SKM-1 (cell line): ENCODE results near the gene SLC6A4.
"Not testable (repeated sequence)": the region's sequence is repeated elsewhere in the genome, so short reads cannot be mapped to it uniquely, and the experiment has no call there.

Source experiments
- DNase-seq: peaks from one replicate; lab custom pipeline; 2025; ENCODE audit not compliant: unreplicated experiment; lab: John Stamatoyannopoulos, UW

Gene SLC6A4

GRCh38 chr17:30220414-30220813 lies 15.1 kb downstream of the SLC6A4 start:
- DNase-seq, result no peak

GRCh38 chr17:30219833-30220232 lies 15.7 kb downstream of the SLC6A4 start:
- no peak for DNase-seq

GRCh38 chr17:30219315-30219714 lies 16.2 kb downstream of the SLC6A4 start:
- no peak for DNase-seq

- no peak for DNase-seq
These were observed 16.7 kb downstream of the SLC6A4 start for GRCh38 chr17:30218799-30219198.

- no peak for DNase-seq
These were observed 17.7 kb downstream of the SLC6A4 start for GRCh38 chr17:30217746-30218245.

GRCh38 chr17:30217054-30217453 lies 18.4 kb downstream of the SLC6A4 start:
- DNase-seq, result no peak

- no peak for DNase-seq
These were observed 22.7 kb downstream of the SLC6A4 start for GRCh38 chr17:30212750-30213149.

GRCh38 chr17:30211371-30211770 lies 24.1 kb downstream of the SLC6A4 start:
- no peak for DNase-seq

GRCh38 chr17:30210901-30211300 lies 24.6 kb downstream of the SLC6A4 start:
- no peak for DNase-seq

GRCh38 chr17:30210366-30210765 lies 25.1 kb downstream of the SLC6A4 start:
- no peak for DNase-seq

- DNase-seq, result no peak
These were observed 25.6 kb downstream of the SLC6A4 start for GRCh38 chr17:30209930-30210329.

GRCh38 chr17:30208214-30208613 lies 27.3 kb downstream of the SLC6A4 start:
- DNase-seq, result no peak

- DNase-seq, result no peak
These were observed 27.8 kb downstream of the SLC6A4 start for GRCh38 chr17:30207655-30208054.

- DNase-seq, result no peak
These were observed 32.0 kb downstream of the SLC6A4 start for GRCh38 chr17:30203471-30203981.

GRCh38 chr17:30200656-30201055 lies 34.8 kb downstream of the SLC6A4 start:
- not testable (repeated sequence) for DNase-seq

- DNase-seq, result no peak
These were observed 35.4 kb downstream of the SLC6A4 start for GRCh38 chr17:30200106-30200505.

GRCh38 chr17:30199600-30199999 lies 35.9 kb downstream of the SLC6A4 start:
- DNase-seq, result no peak

- DNase-seq, result no peak
These were observed 38.1 kb downstream of the SLC6A4 start for GRCh38 chr17:30197416-30197815.

- no peak for DNase-seq
These were observed 39.0 kb downstream of the SLC6A4 start for GRCh38 chr17:30196504-30196903.

GRCh38 chr17:30191072-30191471 lies 44.4 kb downstream of the SLC6A4 start:
- no peak for DNase-seq

- DNase-seq, result no peak
These were observed 47.1 kb downstream of the SLC6A4 start for GRCh38 chr17:30188211-30188939.

GRCh38 chr17:30187573-30187972 lies 47.9 kb downstream of the SLC6A4 start:
- DNase-seq, result no peak

GRCh38 chr17:30186761-30187160 lies 48.7 kb downstream of the SLC6A4 start:
- no peak for DNase-seq
